Memory B cell (primary cell): ENCODE measurements around the gene DGKQ.

ENCODE experiments used
- ATAC-seq: fragments of 150-1000 bp; cut with Tn5 transposase; 2 replicates; pipeline ENCODE4 v1.10.0; 2021; ENCODE audit warnings: low read depth, mild to moderate bottlenecking, moderate library complexity
- DNase-seq, 2 donors: peaks; one replicate each; pipeline ENCODE4 v3.0.0; 2022; ENCODE audit warnings: low spot score in 2 of 2
- H3K27ac Mint-ChIP-seq: one replicate; pipeline ENCODE4 v1.8.0; 2022; ENCODE audit warnings: mild to moderate bottlenecking, moderate library complexity, mixed read lengths
- H3K27me3 Mint-ChIP-seq: one replicate; pipeline ENCODE4 v1.8.0; 2022; ENCODE audit warnings: mixed read lengths
- H3K36me3 Mint-ChIP-seq: one replicate; pipeline ENCODE4 v1.8.0; 2022; ENCODE audit warnings: mild to moderate bottlenecking, mixed read lengths
- H3K4me1 Mint-ChIP-seq: one replicate; pipeline ENCODE4 v1.8.0; 2022; ENCODE audit warnings: mixed read lengths
- H3K4me3 Mint-ChIP-seq: one replicate; pipeline ENCODE4 v1.8.0; 2022; ENCODE audit warnings: mild to moderate bottlenecking, moderate library complexity, mixed read lengths
- H3K9me3 Mint-ChIP-seq: one replicate; pipeline ENCODE4 v1.8.0; 2022; ENCODE audit warnings: mixed read lengths

The DGKQ gene, protein sequence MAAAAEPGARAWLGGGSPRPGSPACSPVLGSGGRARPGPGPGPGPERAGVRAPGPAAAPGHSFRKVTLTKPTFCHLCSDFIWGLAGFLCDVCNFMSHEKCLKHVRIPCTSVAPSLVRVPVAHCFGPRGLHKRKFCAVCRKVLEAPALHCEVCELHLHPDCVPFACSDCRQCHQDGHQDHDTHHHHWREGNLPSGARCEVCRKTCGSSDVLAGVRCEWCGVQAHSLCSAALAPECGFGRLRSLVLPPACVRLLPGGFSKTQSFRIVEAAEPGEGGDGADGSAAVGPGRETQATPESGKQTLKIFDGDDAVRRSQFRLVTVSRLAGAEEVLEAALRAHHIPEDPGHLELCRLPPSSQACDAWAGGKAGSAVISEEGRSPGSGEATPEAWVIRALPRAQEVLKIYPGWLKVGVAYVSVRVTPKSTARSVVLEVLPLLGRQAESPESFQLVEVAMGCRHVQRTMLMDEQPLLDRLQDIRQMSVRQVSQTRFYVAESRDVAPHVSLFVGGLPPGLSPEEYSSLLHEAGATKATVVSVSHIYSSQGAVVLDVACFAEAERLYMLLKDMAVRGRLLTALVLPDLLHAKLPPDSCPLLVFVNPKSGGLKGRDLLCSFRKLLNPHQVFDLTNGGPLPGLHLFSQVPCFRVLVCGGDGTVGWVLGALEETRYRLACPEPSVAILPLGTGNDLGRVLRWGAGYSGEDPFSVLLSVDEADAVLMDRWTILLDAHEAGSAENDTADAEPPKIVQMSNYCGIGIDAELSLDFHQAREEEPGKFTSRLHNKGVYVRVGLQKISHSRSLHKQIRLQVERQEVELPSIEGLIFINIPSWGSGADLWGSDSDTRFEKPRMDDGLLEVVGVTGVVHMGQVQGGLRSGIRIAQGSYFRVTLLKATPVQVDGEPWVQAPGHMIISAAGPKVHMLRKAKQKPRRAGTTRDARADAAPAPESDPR

DNA sequence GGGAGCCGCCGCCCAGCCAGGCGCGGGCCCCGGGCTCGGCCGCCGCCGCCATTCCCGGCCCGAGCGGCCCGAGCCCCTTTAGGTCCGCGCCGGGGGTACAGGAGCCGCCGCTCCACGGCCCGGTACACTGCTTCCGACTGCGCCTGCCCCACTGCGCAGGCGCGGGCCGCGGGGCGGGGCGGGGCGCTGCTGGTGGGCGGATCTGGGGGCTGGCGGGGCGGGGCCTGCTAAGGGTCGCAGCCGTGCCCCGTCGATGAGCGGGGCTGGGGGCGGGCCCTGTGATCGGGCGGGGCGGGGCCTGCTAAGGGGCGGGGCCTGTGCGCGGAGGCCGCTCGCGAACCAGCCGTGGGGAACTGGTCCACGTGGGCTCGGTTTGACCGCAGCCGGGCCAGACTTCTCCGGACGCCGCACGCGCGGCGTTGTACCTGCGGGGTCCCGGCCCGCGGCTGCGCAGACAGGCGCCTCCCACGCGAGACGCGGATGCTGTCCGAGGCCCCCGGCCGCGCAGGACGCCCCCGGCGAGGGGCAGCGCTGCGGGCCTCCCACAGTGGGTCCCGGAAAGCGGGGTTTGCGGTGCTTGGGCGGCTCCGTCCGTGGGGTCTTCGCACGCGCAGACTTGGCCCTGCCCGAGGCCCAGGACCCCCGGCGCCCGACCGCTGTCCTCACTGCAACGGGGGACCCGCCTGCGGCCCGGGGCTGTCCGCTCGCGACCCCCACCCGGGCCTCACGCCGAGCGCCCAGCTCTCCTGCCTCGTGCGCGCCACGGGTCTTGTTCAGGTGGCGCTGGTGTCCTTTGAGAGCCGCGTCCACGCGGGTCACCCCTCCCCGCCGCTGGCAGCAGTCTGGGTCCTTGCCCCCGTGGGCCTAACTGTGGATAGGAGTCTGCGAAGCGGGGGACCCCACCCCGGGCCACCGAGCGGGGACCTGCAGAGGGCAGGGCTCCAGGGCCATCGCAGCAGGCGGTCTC is at the start of gene DGKQ:
TSS of gene DGKQ (minus strand) at position 139 of the 967 bp plus-strand sequence. CDS start at position 52, 87 bp downstream.
- ATAC-seq, result peak; percentile 90
- H3K36me3 Mint-ChIP-seq, result no peaks in the 10 kb centered on the region
- peaks cover 4% of the 10 kb centered on the region for H3K4me1 Mint-ChIP-seq
- H3K4me3 Mint-ChIP-seq, result peak within 1 kb of the TSS; percentile 68
- H3K27ac Mint-ChIP-seq, result no peak within 1 kb of the TSS
- peak; percentile 80 to 82 for DNase-seq
- no peaks in the 10 kb centered on the region for H3K27me3 Mint-ChIP-seq
- H3K9me3 Mint-ChIP-seq, result no peaks in the 10 kb centered on the region

DNA sequence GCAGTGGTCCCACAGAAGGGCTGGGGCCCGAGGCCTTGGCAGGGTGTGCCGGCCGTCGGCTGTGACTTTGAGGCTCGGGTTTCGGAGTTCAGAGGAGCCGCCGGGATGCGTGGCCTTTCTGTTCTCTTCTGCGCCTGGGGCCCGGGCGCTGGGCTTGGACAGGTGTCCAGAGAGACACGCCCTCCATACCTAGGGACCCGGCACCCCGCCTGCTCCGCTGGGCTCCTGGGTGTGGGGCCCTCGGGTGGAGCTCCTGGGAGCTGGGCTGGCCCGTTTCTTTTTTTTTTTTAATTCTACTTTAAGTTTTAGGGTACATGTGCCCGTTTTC is 49.3 kb upstream of the DGKQ start:
- ATAC-seq (no peak), DNase-seq (no peak)
- Mint-ChIP-seq H3K9me3 (no peaks in the 10 kb centered on the region), H3K4me1 (peaks cover 17% of the 10 kb centered on the region), H3K27me3 (peaks cover 1% of the 10 kb centered on the region), H3K4me3 (no peak overlapping the region), H3K27ac (no peak overlapping the region), H3K36me3 (peaks cover 4% of the 10 kb centered on the region)

- Mint-ChIP-seq H3K4me1 (peaks cover 17% of the 10 kb centered on the region), H3K4me3 (no peak overlapping the region), H3K27me3 (peaks cover 1% of the 10 kb centered on the region), H3K36me3 (peaks cover 4% of the 10 kb centered on the region), H3K27ac (no peak overlapping the region), H3K9me3 (no peaks in the 10 kb centered on the region)
- ATAC-seq (no peak), DNase-seq (no peak)
These were observed 48.8 kb upstream of the DGKQ start for GRCh38 chr4:1022051-1022738.

- no peak overlapping the region for H3K27ac Mint-ChIP-seq
- peaks cover 1% of the 10 kb centered on the region for H3K27me3 Mint-ChIP-seq
- peak in 1 of 2 donors; percentile 56 for DNase-seq
- peak overlapping the region; percentile 33 for H3K4me3 Mint-ChIP-seq
- peak; percentile 58 for ATAC-seq
- H3K36me3 Mint-ChIP-seq, result peaks cover 4% of the 10 kb centered on the region
- H3K9me3 Mint-ChIP-seq, result no peaks in the 10 kb centered on the region
- peaks cover 17% of the 10 kb centered on the region for H3K4me1 Mint-ChIP-seq
These were observed 48.1 kb upstream of the DGKQ start for GRCh38 chr4:1021386-1022050.

GRCh38 chr4:1019729-1020470 is 46.5 kb upstream of the DGKQ start:
- Mint-ChIP-seq H3K27ac (no peak overlapping the region), H3K4me1 (peaks cover 6% of the 10 kb centered on the region)

GRCh38 chr4:1019320-1019719 is 46.0 kb upstream of the DGKQ start:
- Mint-ChIP-seq H3K27me3 (peaks cover 1% of the 10 kb centered on the region), H3K9me3 (no peaks in the 10 kb centered on the region), H3K4me3 (no peak overlapping the region), H3K27ac (no peak overlapping the region), H3K36me3 (no peaks in the 10 kb centered on the region), H3K4me1 (peaks cover 6% of the 10 kb centered on the region)
- ATAC-seq (no peak), DNase-seq (no peak)

More at GRCh38 chr4:1019729-1020470, 46.5 kb upstream of the DGKQ start:
- ATAC-seq (no peak), DNase-seq (no peak)
- peaks cover 1% of the 10 kb centered on the region for H3K27me3 Mint-ChIP-seq
- H3K9me3 Mint-ChIP-seq, result no peaks in the 10 kb centered on the region
- no peak overlapping the region for H3K4me3 Mint-ChIP-seq
- no peaks in the 10 kb centered on the region for H3K36me3 Mint-ChIP-seq

DNA sequence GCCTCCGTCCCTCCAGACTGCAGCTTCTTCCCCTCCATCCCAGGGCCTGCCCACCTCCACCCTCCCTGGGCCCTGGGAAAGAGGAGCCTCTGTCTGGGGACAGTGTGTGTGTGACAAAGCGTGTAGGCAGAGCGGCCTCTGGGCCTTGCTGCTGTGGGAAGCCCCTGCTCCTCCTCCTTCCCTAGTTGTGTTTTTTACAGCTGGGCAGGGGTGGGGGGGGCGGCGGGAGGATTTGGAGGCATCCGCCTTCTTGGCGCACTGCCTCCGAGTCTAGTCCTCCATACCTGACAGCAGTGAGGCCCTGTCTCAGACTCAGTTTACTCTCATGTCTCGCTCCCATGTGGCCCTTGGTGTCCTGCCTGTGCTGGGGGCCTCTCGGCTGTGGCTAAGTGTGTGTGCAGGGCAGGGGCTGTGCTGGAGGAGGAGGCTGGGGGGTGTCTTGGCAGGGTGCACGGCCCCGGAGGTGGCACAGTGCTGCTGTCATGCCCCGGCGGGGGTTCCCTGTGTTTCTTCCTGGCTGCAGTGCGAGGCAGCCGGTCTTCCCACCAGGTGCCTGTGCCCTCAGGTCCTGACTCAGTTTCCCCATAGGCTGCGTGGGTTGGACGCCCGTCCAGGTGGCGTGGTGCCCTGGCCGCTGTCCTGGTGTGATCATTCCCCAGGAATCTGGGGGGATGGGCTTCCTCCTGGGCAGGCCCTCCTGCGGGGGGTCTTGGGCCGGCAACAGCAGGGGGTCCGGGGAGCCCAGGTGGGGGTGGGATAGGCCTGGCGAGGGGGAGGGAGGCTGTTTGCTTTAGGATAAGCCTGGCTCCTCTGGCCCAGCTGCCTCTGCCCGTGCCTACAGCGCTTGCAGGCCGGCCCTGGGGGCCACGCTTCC is 45.0 kb upstream of the DGKQ start:
- Mint-ChIP-seq H3K27ac (no peak overlapping the region), H3K36me3 (no peaks in the 10 kb centered on the region), H3K9me3 (no peaks in the 10 kb centered on the region), H3K27me3 (peaks cover 1% of the 10 kb centered on the region), H3K4me1 (peaks cover 6% of the 10 kb centered on the region), H3K4me3 (no peak overlapping the region)
- DNase-seq, result no peak
- no peak for ATAC-seq

GRCh38 chr4:1017706-1018105 is 44.3 kb upstream of the DGKQ start:
- H3K27ac Mint-ChIP-seq, result no peak overlapping the region
- H3K36me3 Mint-ChIP-seq, result no peaks in the 10 kb centered on the region
- H3K27me3 Mint-ChIP-seq, result peaks cover 1% of the 10 kb centered on the region
- DNase-seq (no peak), ATAC-seq (no peak)
- H3K4me3 Mint-ChIP-seq, result no peak overlapping the region
- H3K4me1 Mint-ChIP-seq, result peaks cover 6% of the 10 kb centered on the region
- no peaks in the 10 kb centered on the region for H3K9me3 Mint-ChIP-seq

DNA sequence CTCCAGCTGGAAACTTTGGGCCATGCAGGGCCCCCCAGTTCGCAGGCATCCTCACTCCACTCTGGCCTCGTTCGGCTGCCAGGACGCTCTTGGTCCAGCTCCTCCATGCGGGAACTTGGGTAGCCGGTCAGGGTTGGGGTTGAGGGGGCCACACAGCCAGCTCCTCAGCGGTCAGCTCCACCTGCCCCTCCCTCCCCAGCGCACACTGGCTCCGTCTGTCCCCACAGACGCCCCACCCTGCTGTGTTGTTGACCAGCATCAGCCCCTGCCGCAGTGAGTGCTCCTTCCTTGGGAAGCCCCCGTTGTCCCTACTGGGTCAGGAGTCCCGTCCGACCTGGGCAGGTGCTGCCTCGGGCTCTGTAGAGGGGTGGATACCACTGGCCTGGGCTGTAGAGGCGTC is 43.8 kb upstream of the DGKQ start:
- Mint-ChIP-seq H3K27ac (no peak overlapping the region), H3K27me3 (peaks cover 1% of the 10 kb centered on the region), H3K4me3 (no peak overlapping the region), H3K36me3 (no peaks in the 10 kb centered on the region), H3K4me1 (peaks cover 6% of the 10 kb centered on the region), H3K9me3 (no peaks in the 10 kb centered on the region)
- ATAC-seq (no peak), DNase-seq (no peak)

GRCh38 chr4:1015746-1016145 is 42.4 kb upstream of the DGKQ start:
- H3K27me3 Mint-ChIP-seq, result peaks cover 1% of the 10 kb centered on the region
- peaks cover under 1% of the 10 kb centered on the region for H3K4me1 Mint-ChIP-seq
- H3K9me3 Mint-ChIP-seq, result no peaks in the 10 kb centered on the region
- no peak for DNase-seq
- no peak overlapping the region for H3K27ac Mint-ChIP-seq
- no peak for ATAC-seq
- no peaks in the 10 kb centered on the region for H3K36me3 Mint-ChIP-seq
- no peak overlapping the region for H3K4me3 Mint-ChIP-seq

GRCh38 chr4:1015179-1015578 is 41.8 kb upstream of the DGKQ start:
- no peaks in the 10 kb centered on the region for H3K9me3 Mint-ChIP-seq
- peaks cover 5% of the 10 kb centered on the region for H3K4me1 Mint-ChIP-seq
- no peak overlapping the region for H3K27ac Mint-ChIP-seq
- DNase-seq (no peak), ATAC-seq (no peak)
- no peak overlapping the region for H3K4me3 Mint-ChIP-seq
- H3K36me3 Mint-ChIP-seq, result no peaks in the 10 kb centered on the region
- peaks cover 1% of the 10 kb centered on the region for H3K27me3 Mint-ChIP-seq
